GM12878 (cell line): ENCODE data around the gene BBS5.

Experiments
- CBFB ChIP-seq: IDR thresholded peaks from 2 replicates; pipeline ENCODE4 v1.6.1; 2016; ENCODE audit warnings: antibody characterized with exemption, low read depth
- CEBPB ChIP-seq, 2 experiments: fragments of 150-350 bp in 1 of 2; IDR thresholded peaks; 2 replicates each; pipeline ENCODE4 v1.6.1; 2012 to 2014; ENCODE audit warnings: low read depth in 2 of 2, low read length in 2 of 2, borderline replicate concordance in 1 of 2, inconsistent platforms in 1 of 2
- CTCF ChIP-seq, 3 experiments: IDR thresholded peaks in 2 of 3; conservative IDR thresholded peaks in 1 of 3; 2 replicates each; pipeline ENCODE4 v1.5.1; 2011; ENCODE audit warnings: low read depth in 3 of 3, low read length in 3 of 3, mild to moderate bottlenecking in 3 of 3, control low read depth in 2 of 3, moderate library complexity in 2 of 3, inconsistent platforms in 1 of 3, mixed read lengths in 1 of 3; ENCODE audit not compliant: control insufficient read depth in 2 of 3, insufficient read depth in 1 of 3; ENCODE audit errors: extremely low read depth in 1 of 3
- E4F1 ChIP-seq: fragments of 450-650 bp; IDR thresholded peaks from 2 replicates; pipeline ENCODE4 v1.6.1; 2018; ENCODE audit warnings: borderline replicate concordance, mild to moderate bottlenecking; ENCODE audit not compliant: partially characterized antibody
- IRF3 ChIP-seq: fragments of 450-650 bp; IDR thresholded peaks from 2 replicates; pipeline ENCODE4 v1.6.1; 2014; ENCODE audit warnings: mild to moderate bottlenecking
- NR2C1 ChIP-seq: fragments of 450-650 bp; IDR thresholded peaks from 2 replicates; pipeline ENCODE4 v1.6.1; 2017; ENCODE audit warnings: antibody characterized with exemption, mild to moderate bottlenecking, moderate library complexity
- TAF1 ChIP-seq: IDR thresholded peaks from 2 replicates; pipeline ENCODE4 v1.6.1; 2011; ENCODE audit warnings: mild to moderate bottlenecking, low read depth, low read length, borderline replicate concordance
- USF2 ChIP-seq: IDR thresholded peaks from 2 replicates; pipeline ENCODE4 v1.6.1; 2011; ENCODE audit warnings: low read depth, low read length, improper control_type of control experiment, borderline replicate concordance
- ZNF274 ChIP-seq: IDR thresholded peaks from one replicate; pipeline ENCODE4 v1.8.0; 2011; ENCODE audit not compliant: insufficient read length, insufficient read depth

GRCh38 chr2:169495310-169495928 lies 16.1 kb downstream of the BBS5 start:
- TF ChIP-seq E4F1 (no peak), CTCF (IDR thresholded peaks at IDR 0.05 in 2 of 3, conservative IDR thresholded peaks at IDR 0.05 in 1 of 3; ENCODE audit: control insufficient read depth in 2 of 3, extremely low read depth in 1 of 3, insufficient read depth in 1 of 3, low read depth in 3 of 3, low read length in 3 of 3) (no peak), CBFB (no peak), CEBPB (IDR thresholded peaks at IDR 0.05; ENCODE audit: borderline replicate concordance in 1 of 2, low read depth in 2 of 2, low read length in 2 of 2) (no peak), IRF3 (no peak), NR2C1 (no peak), ZNF274 (no peak), TAF1 (no peak), USF2 (no peak)
